Lower lobe of right lung (tissue), 2 donors: ENCODE measurements around the gene INTS14. TPM values are rescaled to one million over a fixed set of nuclear protein-coding genes. Genes with fewer than 3 reads are reported as not detected.

Source experiments
- ATAC-seq, 2 donors: fragments of 200-7000 bp; cut with Tn5 transposase; one replicate each; pipeline ENCODE4 v1.9.1; 2020 to 2022; ENCODE audit warnings: mild to moderate bottlenecking in 2 of 2, moderate library complexity in 2 of 2
- DNase-seq: peaks from one replicate; pipeline ENCODE4 v3.0.0-alpha.2; 2020
- H3K27ac ChIP-seq: fragments of 200-600 bp; one replicate; pipeline ENCODE4 v1.8.0; 2022
- H3K27me3 ChIP-seq: fragments of 200-600 bp; one replicate; pipeline ENCODE4 v1.8.0; 2022; ENCODE audit warnings: low read depth
- H3K36me3 ChIP-seq: fragments of 200-600 bp; one replicate; pipeline ENCODE4 v1.8.0; 2022; ENCODE audit warnings: mild to moderate bottlenecking
- H3K4me1 ChIP-seq: fragments of 200-600 bp; one replicate; pipeline ENCODE4 v1.8.0; 2022
- H3K4me3 ChIP-seq: fragments of 200-600 bp; one replicate; pipeline ENCODE4 v1.8.0; 2022; ENCODE audit warnings: mild to moderate bottlenecking
- H3K9me3 ChIP-seq: fragments of 200-600 bp; one replicate; pipeline ENCODE4 v1.8.0; 2022
- CTCF ChIP-seq: fragments of 200-600 bp; IDR thresholded peaks from one replicate; pipeline ENCODE4 v1.8.0; 2022; ENCODE audit warnings: antibody characterized with exemption, mild to moderate bottlenecking
- intact Hi-C: fragments of 100-400 bp; cut with DNase I; formaldehyde crosslinking; loops from one replicate; pipeline ENCODE4 v1.11.0; 2022
- total RNA-seq: library from RNA; stranded (reverse); fragmentation: NEBNext Ultra II Directional; extraction: Animal tissue kit (Norgen Biotek cat#: 25700); gene quantifications from one replicate; pipeline ENCODE4 v1.2.1, GENCODE V29; 2021
- donor health status: DM: no; HTN: yes; CAD: no; lungs with severe emphysema.

The INTS14 gene
- total RNA-seq, 1 donor from 2014 or later, result 27.1 TPM

GRCh38 chr15:65645392-65645791 is 34.5 kb upstream of the INTS14 start:
- intact Hi-C loops, result no loop called here
- DNase-seq (no peak), ATAC-seq (no peak)
- Histone ChIP-seq H3K9me3 (no peaks in the 10 kb centered on the region), H3K4me3 (no peak overlapping the region), H3K27ac (no peak overlapping the region), H3K36me3 (no peaks in the 10 kb centered on the region), H3K4me1 (peaks cover 4% of the 10 kb centered on the region), H3K27me3 (no peaks in the 10 kb centered on the region)
- no peak for TF ChIP-seq CTCF

GRCh38 chr15:65644282-65644681 is 33.4 kb upstream of the INTS14 start:
- H3K9me3 ChIP-seq, result no peaks in the 10 kb centered on the region
- no peaks in the 10 kb centered on the region for H3K36me3 ChIP-seq
- H3K4me1 ChIP-seq, result peaks cover 4% of the 10 kb centered on the region
- H3K27me3 ChIP-seq, result no peaks in the 10 kb centered on the region
- intact Hi-C loops, result no loop called here
- no peak overlapping the region for H3K4me3 ChIP-seq
- no peak for DNase-seq
- TF ChIP-seq CTCF, result no peak
- H3K27ac ChIP-seq, result no peak overlapping the region
- ATAC-seq, result no peak

- no peaks in the 10 kb centered on the region for H3K36me3 ChIP-seq
- ATAC-seq (no peak), DNase-seq (no peak)
- no peak overlapping the region for H3K4me3 ChIP-seq
- no peaks in the 10 kb centered on the region for H3K27me3 ChIP-seq
- no peak for TF ChIP-seq CTCF
- no peaks in the 10 kb centered on the region for H3K9me3 ChIP-seq
- peaks cover 11% of the 10 kb centered on the region for H3K4me1 ChIP-seq
- no peak overlapping the region for H3K27ac ChIP-seq
- intact Hi-C loops, result no loop called here
These were observed 31.7 kb upstream of the INTS14 start for GRCh38 chr15:65642594-65642993.

- Histone ChIP-seq H3K4me1 (peaks cover 11% of the 10 kb centered on the region), H3K9me3 (no peaks in the 10 kb centered on the region), H3K27ac (no peak overlapping the region), H3K4me3 (no peak overlapping the region), H3K36me3 (no peaks in the 10 kb centered on the region), H3K27me3 (no peaks in the 10 kb centered on the region)
- intact Hi-C loops, result no loop called here
- ATAC-seq (no peak), DNase-seq (no peak)
- no peak for TF ChIP-seq CTCF
These were observed 31.0 kb upstream of the INTS14 start for GRCh38 chr15:65641768-65642475.

GRCh38 chr15:65639509-65639908 is 28.6 kb upstream of the INTS14 start:
- ATAC-seq (no peak), DNase-seq (no peak)
- intact Hi-C loops, result no loop called here
- no peak for TF ChIP-seq CTCF
- Histone ChIP-seq H3K36me3 (no peaks in the 10 kb centered on the region), H3K27ac (no peak overlapping the region), H3K9me3 (no peaks in the 10 kb centered on the region), H3K4me3 (no peak overlapping the region), H3K4me1 (peaks cover 11% of the 10 kb centered on the region), H3K27me3 (no peaks in the 10 kb centered on the region)
